HepG2 (cell line): ENCODE data around the gene ACACB. TPM values are rescaled to one million over a fixed set of nuclear protein-coding genes. Genes with fewer than 3 reads are reported as not detected.

Experiments
- ARHGAP35 ChIP-seq: sonication (generic); formaldehyde crosslinking; IDR thresholded peaks from 2 replicates; pipeline ENCODE4 v1.9.0; 2022; ENCODE audit warnings: mild to moderate bottlenecking, inconsistent platforms, moderate library complexity, missing genetic modification reagents, borderline replicate concordance
- CENPBD1 ChIP-seq: sonication (generic); formaldehyde crosslinking; IDR thresholded peaks from 2 replicates; pipeline ENCODE4 v1.8.0; 2022; ENCODE audit warnings: missing genetic modification reagents, low read depth, mild to moderate bottlenecking, borderline replicate concordance
- CSRNP1 ChIP-seq: sonication (generic); formaldehyde crosslinking; IDR thresholded peaks from 2 replicates; pipeline ENCODE4 v1.8.1; 2023; ENCODE audit warnings: mild to moderate bottlenecking, missing genetic modification reagents
- DR1 ChIP-seq: sonication (generic); formaldehyde crosslinking; IDR thresholded peaks from 2 replicates; pipeline ENCODE4 v1.8.0; 2021; ENCODE audit warnings: mild to moderate bottlenecking, missing genetic modification reagents, inconsistent platforms
- FOXC1 ChIP-seq: sonication (generic); formaldehyde crosslinking; IDR thresholded peaks from 2 replicates; pipeline ENCODE4 v1.8.0; 2022; ENCODE audit warnings: mild to moderate bottlenecking, missing genetic modification reagents, borderline replicate concordance
- HDAC1 ChIP-seq: sonication (generic); formaldehyde crosslinking; IDR thresholded peaks from 2 replicates; pipeline ENCODE4 v1.5.1; 2020; ENCODE audit warnings: mild to moderate bottlenecking, missing genetic modification reagents
- HOXA3 ChIP-seq: sonication (generic); formaldehyde crosslinking; IDR thresholded peaks from 2 replicates; pipeline ENCODE4 v1.5.0; 2020; ENCODE audit warnings: missing genetic modification reagents
- MTF2 ChIP-seq: sonication (generic); formaldehyde crosslinking; IDR thresholded peaks from 2 replicates; pipeline ENCODE4 v1.5.0; 2020; ENCODE audit warnings: missing genetic modification reagents, borderline replicate concordance
- MYPOP ChIP-seq: sonication (generic); formaldehyde crosslinking; IDR thresholded peaks from 2 replicates; pipeline ENCODE4 v1.8.1; 2023; ENCODE audit warnings: mild to moderate bottlenecking, moderate library complexity, missing genetic modification reagents
- PHF5A ChIP-seq: IDR thresholded peaks from one replicate; pipeline ENCODE4 v1.6.1; 2018; ENCODE audit warnings: low read depth, missing genetic modification reagents; ENCODE audit not compliant: unreplicated experiment
- PLSCR1 ChIP-seq: sonication (generic); formaldehyde crosslinking; IDR thresholded peaks from 2 replicates; pipeline ENCODE4 v1.5.0; 2020; ENCODE audit warnings: missing genetic modification reagents, mild to moderate bottlenecking, borderline replicate concordance
- SMARCE1 ChIP-seq: fragments of 450-650 bp; IDR thresholded peaks from 2 replicates; pipeline ENCODE4 v1.6.1; 2017; ENCODE audit warnings: borderline replicate concordance
- TERF1 ChIP-seq: sonication (generic); formaldehyde crosslinking; IDR thresholded peaks from 2 replicates; pipeline ENCODE4 v1.8.0; 2022; ENCODE audit warnings: mild to moderate bottlenecking, missing genetic modification reagents, moderate library complexity
- U2AF2 ChIP-seq: fragments of 200-400 bp; formaldehyde crosslinking; IDR thresholded peaks from 2 replicates; pipeline ENCODE4 v1.6.1; 2017; ENCODE audit warnings: low read depth, mild to moderate bottlenecking, low read length
- ZFP36L2 ChIP-seq: sonication (generic); formaldehyde crosslinking; IDR thresholded peaks from 2 replicates; pipeline ENCODE4 v1.4.0; 2020; ENCODE audit warnings: missing genetic modification reagents
- ZNF20 ChIP-seq: sonication (generic); formaldehyde crosslinking; IDR thresholded peaks from 2 replicates; pipeline ENCODE4 v1.4.0; 2020; ENCODE audit warnings: mild to moderate bottlenecking, moderate library complexity, missing genetic modification reagents
- ZNF337 ChIP-seq: sonication (generic); formaldehyde crosslinking; IDR thresholded peaks from 2 replicates; pipeline ENCODE4 v1.5.1; 2020; ENCODE audit warnings: missing genetic modification reagents, low read depth, mild to moderate bottlenecking, borderline replicate concordance
- ZNF496 ChIP-seq: sonication (generic); formaldehyde crosslinking; IDR thresholded peaks from 2 replicates; pipeline ENCODE4 v1.8.1; 2023; ENCODE audit warnings: mild to moderate bottlenecking, moderate library complexity, missing genetic modification reagents; ENCODE audit not compliant: insufficient replicate concordance
- ZNF800 ChIP-seq: sonication (generic); formaldehyde crosslinking; IDR thresholded peaks from 2 replicates; pipeline ENCODE4 v1.4.0; 2020; ENCODE audit warnings: missing genetic modification reagents
- polyA plus RNA-seq, 8 experiments: library from polyadenylated mRNA; depleted of rRNA in 3 of 8; stranded (reverse) in 7 of 8; unstranded in 1 of 8; fragments of >200 nt; fragmentation: Illumina TruSeq in 4 of 8; extraction: Trizol in 4 of 8; gene quantifications; 2 replicates each; pipeline versions ENCODE4 v1.2.1 to v1.2.3, GENCODE V29; 2011 to 2016; ENCODE audit warnings: low read depth in 4 of 8, missing spikeins in 1 of 8, mixed read lengths in 1 of 8; ENCODE audit not compliant: insufficient read depth in 1 of 8
- total RNA-seq, 5 experiments: library from RNA; depleted of rRNA; stranded (reverse); fragments of >200 nt; fragmentation: Illumina TruSeq; extraction: Trizol; gene quantifications; 2 replicates each; pipeline ENCODE4 v1.2.3, GENCODE V29; 2016; ENCODE audit warnings: low read depth in 1 of 5

Gene ACACB
- total and polyA plus RNA-seq, 2 of the 13 experiments (the other 11 are each of a cell fraction or from before 2014, with no cell fraction given), result 6.2 to 8.6 TPM

GRCh38 chr12:109115758-109116610, at the start of gene ACACB (continued):
- TF ChIP-seq ARHGAP35 (CRISPR knock-in tag) (0 out of 2 replicates have a peak, but pooled peaks have one; percentile 42), U2AF2 (no peak), MTF2 (CRISPR knock-in tag) (no peak), ZFP36L2 (CRISPR knock-in tag) (no peak), ZNF800 (CRISPR knock-in tag) (no peak), PLSCR1 (no peak), ZNF496 (no peak), SMARCE1 (no peak), ZNF20 (CRISPR knock-in tag) (no peak), TERF1 (CRISPR knock-in tag) (no peak), CSRNP1 (peak; percentile 27; the same call in 1 of the 2 replicates), CENPBD1 (CRISPR knock-in tag) (no peak), FOXC1 (CRISPR knock-in tag) (no peak), ZNF337 (CRISPR knock-in tag) (no peak), MYPOP (CRISPR knock-in tag) (peak; percentile 48; the same call in 1 of the 2 replicates), PHF5A (no peak), HDAC1 (CRISPR knock-in tag) (peak; percentile 88), DR1 (peak; percentile 60; the same call in 1 of the 2 replicates), HOXA3 (CRISPR knock-in tag) (peak; percentile 80; the same call in 1 of the 2 replicates)
